PFSK-1 (cell line): ENCODE results near the gene RAB44.

Source experiments
- FOXP2 ChIP-seq: optimal IDR thresholded peaks from 2 replicates; pipeline ENCODE3; 2011; ENCODE audit warnings: borderline replicate concordance, control low read depth, inconsistent platforms; ENCODE audit not compliant: insufficient read depth; ENCODE audit errors: extremely low read length, extremely low read depth
- POLR2AphosphoS5 ChIP-seq: IDR thresholded peaks from 2 replicates; pipeline ENCODE4 v1.6.1; 2012; ENCODE audit warnings: low read depth, mild to moderate bottlenecking, control low read depth, low read length, moderate library complexity
- SIN3A ChIP-seq: IDR thresholded peaks from 2 replicates; pipeline ENCODE4 v1.6.1; 2012; ENCODE audit warnings: mild to moderate bottlenecking, low read length, moderate library complexity, borderline replicate concordance; ENCODE audit not compliant: insufficient read depth
- TAF1 ChIP-seq: IDR thresholded peaks from 2 replicates; pipeline ENCODE4 v1.6.1; 2012; ENCODE audit warnings: low read length, control low read depth, borderline replicate concordance; ENCODE audit not compliant: insufficient read depth

GRCh38 chr6:36717871-36718540 is 20.4 kb downstream of the RAB44 start:
- no peak for TF ChIP-seq POLR2AphosphoS5
- TF ChIP-seq FOXP2, result no peak
- TF ChIP-seq TAF1, result no peak
- no peak for TF ChIP-seq SIN3A
